ENCODE measurements around the gene VSIG10L2. TPM values are rescaled to one million over a fixed set of nuclear protein-coding genes. Genes with fewer than 3 reads are reported as not detected.

Gene VSIG10L2
- total RNA-seq, 2 donors from 2014 or later, result not detected

DNA sequence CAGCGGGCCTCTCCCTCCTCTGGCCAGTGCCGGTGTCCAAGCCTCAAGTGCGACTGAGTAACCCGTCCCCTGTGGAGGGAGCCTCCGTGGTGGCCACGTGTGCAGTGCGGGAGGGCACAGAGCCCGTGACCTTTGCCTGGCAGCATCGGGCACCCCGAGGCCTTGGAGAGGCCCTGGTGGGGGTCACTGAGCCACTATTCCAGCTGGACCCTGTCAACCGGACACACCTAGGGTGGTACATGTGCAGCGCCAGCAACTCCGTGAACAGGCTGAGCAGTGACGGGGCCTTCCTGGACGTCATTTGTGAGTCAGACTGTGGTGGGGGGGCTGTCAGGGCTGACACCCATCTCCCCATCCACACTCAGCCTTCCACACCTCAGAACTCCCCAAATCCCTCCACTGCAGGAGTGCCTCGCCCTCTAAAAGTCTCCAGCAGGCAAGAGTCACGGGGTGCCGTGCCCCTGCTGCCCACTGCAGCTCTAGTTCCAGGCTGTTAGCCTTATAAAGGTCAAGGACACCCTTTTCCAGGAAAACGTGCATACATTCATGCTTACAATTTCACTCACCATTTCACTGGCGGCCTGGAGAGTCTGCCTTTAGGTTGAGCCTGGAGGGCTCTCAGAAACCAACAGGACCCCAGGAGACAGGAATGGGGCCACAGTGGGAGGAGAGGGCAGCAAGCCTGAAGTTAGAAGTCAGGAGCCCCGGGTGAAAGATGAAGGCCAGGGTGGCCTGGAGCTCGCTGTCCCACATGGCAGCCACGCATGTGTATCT lies 2.6 kb downstream of the VSIG10L2 start:
- Mint-ChIP-seq H3K27me3 (peaks cover 6% of the 10 kb centered on the region), H3K9me3 (no peaks in the 10 kb centered on the region), H3K36me3 (ENCODE audit: low read depth) (no peaks in the 10 kb centered on the region), H3K4me1 (no peaks in the 10 kb centered on the region), H3K27ac (no peak overlapping the region), H3K4me3 (no peak overlapping the region)
- no peak for ATAC-seq (replicated peaks)

GRCh38 chr11:125949271-125950177 lies 3.7 kb downstream of the VSIG10L2 start:
- H3K4me3 Mint-ChIP-seq, result no peak overlapping the region
- no peak for ATAC-seq (replicated peaks)

DNA sequence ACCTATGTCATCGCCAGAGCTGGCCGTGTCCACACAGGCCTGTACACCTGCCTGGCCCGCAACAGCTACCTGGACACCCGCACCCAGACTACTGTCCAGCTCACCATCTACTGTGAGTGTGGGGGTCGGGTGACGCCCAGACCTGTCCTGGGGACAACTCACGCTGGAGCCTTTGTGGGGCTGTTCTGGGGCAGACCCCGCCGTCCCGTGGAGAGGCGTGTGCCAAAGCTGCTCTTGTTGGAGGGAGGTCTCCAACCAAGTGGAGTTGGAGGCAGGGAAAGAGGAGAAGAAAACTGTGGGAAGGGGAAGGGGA lies 4.3 kb downstream of the VSIG10L2 start:
- no peak overlapping the region for H3K27ac Mint-ChIP-seq
- H3K4me1 Mint-ChIP-seq, result no peaks in the 10 kb centered on the region

More at GRCh38 chr11:125949271-125950177, 3.7 kb downstream of the VSIG10L2 start:
- Mint-ChIP-seq H3K4me1 (no peaks in the 10 kb centered on the region), H3K9me3 (no peaks in the 10 kb centered on the region), H3K36me3 (ENCODE audit: low read depth) (no peaks in the 10 kb centered on the region), H3K27ac (no peak overlapping the region), H3K27me3 (peaks cover 6% of the 10 kb centered on the region)

GRCh38 chr11:125950696-125951651 lies 5.1 kb downstream of the VSIG10L2 start:
- ATAC-seq (replicated peaks), result no peak
- Mint-ChIP-seq H3K27me3 (peaks cover 6% of the 10 kb centered on the region), H3K9me3 (no peaks in the 10 kb centered on the region), H3K27ac (no peak overlapping the region), H3K36me3 (ENCODE audit: low read depth) (no peaks in the 10 kb centered on the region), H3K4me3 (no peak overlapping the region), H3K4me1 (no peaks in the 10 kb centered on the region)

More for the DNA sequence above, 4.3 kb downstream of the VSIG10L2 start:
- no peak for ATAC-seq (replicated peaks)
- peaks cover 6% of the 10 kb centered on the region for H3K27me3 Mint-ChIP-seq
- H3K36me3 Mint-ChIP-seq (ENCODE audit: low read depth), result no peaks in the 10 kb centered on the region
- no peaks in the 10 kb centered on the region for H3K9me3 Mint-ChIP-seq
- no peak overlapping the region for H3K4me3 Mint-ChIP-seq

DNA sequence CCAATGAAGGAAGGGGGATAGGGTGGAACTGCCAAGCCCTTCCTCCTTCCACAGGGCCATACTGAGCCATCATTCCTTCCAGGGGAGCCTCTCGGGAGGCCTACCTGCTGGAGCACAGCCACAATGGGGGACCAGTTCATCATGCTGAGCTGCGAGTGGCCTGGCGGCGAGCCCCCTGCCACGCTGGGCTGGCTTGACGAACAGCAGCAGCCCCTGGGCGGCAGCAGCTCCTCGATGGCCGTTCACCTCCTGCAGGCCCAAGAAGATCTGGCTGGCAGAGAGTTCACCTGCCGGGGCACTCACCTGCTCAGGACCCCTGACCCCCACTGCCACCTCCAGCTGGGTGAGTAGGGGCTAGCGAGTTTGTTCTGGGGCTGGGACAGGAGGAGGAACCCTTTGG lies 5.9 kb downstream of the VSIG10L2 start:
- no peak for ATAC-seq (replicated peaks)
- Mint-ChIP-seq H3K36me3 (ENCODE audit: low read depth) (no peaks in the 10 kb centered on the region), H3K9me3 (no peaks in the 10 kb centered on the region), H3K27ac (no peak overlapping the region), H3K4me1 (no peaks in the 10 kb centered on the region), H3K27me3 (peaks cover 6% of the 10 kb centered on the region), H3K4me3 (no peak overlapping the region)

DNA sequence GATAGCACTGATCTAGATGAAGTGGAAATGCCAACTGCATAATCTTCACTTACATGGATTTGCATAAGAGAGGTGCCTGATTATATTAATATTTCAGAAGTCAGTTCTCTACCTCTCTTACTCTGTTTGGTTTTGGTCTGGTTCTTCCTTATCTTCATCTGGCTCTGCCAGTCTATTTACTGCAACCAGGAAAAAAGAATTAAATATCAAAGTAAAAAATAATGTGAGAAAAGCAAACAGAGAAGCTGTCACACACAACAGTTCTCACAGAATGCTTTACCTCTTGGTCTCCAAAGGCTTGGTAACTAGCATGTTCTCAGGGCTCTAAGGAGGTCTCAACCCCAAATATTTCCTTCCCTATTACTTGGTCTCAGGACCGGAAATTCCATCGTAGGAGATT lies 6.7 kb downstream of the VSIG10L2 start:
- Mint-ChIP-seq H3K4me1 (peaks cover 1% of the 10 kb centered on the region), H3K9me3 (no peaks in the 10 kb centered on the region), H3K27me3 (peaks cover 6% of the 10 kb centered on the region), H3K4me3 (no peak overlapping the region), H3K27ac (no peak overlapping the region), H3K36me3 (ENCODE audit: low read depth) (no peaks in the 10 kb centered on the region)
- no peak for ATAC-seq (replicated peaks)

GRCh38 chr11:125952973-125953372 lies 7.1 kb downstream of the VSIG10L2 start:
- Mint-ChIP-seq H3K36me3 (ENCODE audit: low read depth) (no peaks in the 10 kb centered on the region), H3K27ac (no peak overlapping the region), H3K4me1 (peaks cover 5% of the 10 kb centered on the region), H3K27me3 (peaks cover 6% of the 10 kb centered on the region), H3K4me3 (no peak overlapping the region), H3K9me3 (no peaks in the 10 kb centered on the region)
- ATAC-seq (replicated peaks), result no peak

- Mint-ChIP-seq H3K27me3 (peaks cover 6% of the 10 kb centered on the region), H3K36me3 (ENCODE audit: low read depth) (no peaks in the 10 kb centered on the region), H3K4me3 (no peak overlapping the region), H3K27ac (no peak overlapping the region), H3K9me3 (no peaks in the 10 kb centered on the region), H3K4me1 (peaks cover 6% of the 10 kb centered on the region)
- no peak for ATAC-seq (replicated peaks)
These were observed 7.6 kb downstream of the VSIG10L2 start for GRCh38 chr11:125953401-125953935.

DNA sequence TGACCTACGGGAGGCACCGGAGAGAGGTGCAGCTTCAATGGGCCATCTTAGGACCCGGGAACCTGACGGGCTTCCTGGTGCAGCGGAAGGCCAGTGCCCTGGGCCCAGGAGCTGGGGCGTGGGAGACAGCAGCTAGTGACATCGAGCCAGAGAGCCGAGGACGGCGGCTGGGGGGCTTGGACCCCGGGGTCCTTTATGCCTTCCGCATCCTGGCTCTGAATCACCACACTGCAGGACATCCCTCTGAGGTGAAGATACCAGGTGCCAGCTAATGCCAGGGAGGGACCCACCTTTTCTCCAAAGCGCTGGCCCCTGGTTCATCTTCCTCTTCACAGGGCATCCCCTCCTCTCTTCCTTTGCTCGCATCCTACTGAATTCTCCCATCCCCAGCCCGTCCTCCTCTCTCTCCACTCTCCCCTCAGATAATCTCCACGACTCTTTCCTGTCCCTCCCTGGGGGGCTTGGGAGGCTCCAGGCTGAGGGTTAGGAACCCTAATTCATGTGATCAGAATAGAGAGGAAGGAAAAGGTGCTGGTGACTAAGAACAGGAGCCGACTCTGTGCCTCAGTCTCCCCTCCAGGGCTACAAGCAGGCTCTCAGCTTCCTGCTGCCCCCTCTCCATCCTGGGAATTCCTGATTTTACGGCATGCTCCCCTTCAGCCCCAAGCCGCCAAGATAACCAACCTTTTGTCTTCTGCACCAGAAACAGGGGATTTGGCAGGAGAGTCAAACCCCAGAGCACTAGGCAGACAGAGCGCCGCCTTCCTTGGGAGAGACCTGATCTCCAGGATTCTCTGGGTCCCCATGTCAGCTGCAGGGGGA lies 8.5 kb downstream of the VSIG10L2 start:
- Mint-ChIP-seq H3K27me3 (peaks cover 4% of the 10 kb centered on the region), H3K36me3 (ENCODE audit: low read depth) (no peaks in the 10 kb centered on the region), H3K9me3 (no peaks in the 10 kb centered on the region), H3K4me3 (no peak overlapping the region), H3K27ac (no peak overlapping the region), H3K4me1 (peaks cover 6% of the 10 kb centered on the region)
- no peak for ATAC-seq (replicated peaks)

DNA sequence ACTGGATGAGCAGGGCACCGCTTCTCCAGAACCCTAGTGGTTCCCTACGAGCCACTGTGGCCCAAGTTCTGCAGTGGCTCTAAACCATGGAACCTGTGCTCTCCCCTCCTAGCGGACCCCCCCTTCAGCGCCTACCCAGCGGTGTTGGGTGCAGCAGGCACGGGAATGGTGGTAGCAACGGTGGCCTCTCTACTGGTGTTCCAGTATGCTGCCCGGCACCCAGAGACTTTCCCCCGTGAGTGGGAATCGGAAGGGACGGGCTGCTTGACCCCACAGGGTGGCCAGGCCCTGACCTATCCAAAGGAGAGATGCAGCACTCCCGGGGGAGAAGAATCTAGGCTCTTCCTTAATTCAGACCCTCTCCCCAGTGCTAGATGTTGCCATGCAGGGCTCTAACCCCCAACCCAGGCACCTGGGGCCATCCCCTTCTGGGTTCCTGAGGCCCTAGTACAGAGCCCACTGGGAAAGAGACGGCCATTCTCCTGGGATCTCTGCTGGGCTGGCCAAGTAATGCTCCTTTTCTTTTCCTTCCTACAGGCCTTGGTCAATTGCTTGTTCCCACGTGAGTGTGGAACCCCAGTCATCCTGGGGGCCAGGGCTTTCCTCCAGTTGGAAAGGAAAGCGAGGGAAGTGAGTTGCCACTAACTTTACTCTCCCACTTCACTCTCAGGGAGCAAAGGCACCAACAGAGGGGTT lies 9.2 kb downstream of the VSIG10L2 start:
- Mint-ChIP-seq H3K27me3 (peaks cover 3% of the 10 kb centered on the region), H3K9me3 (no peaks in the 10 kb centered on the region), H3K4me3 (no peak overlapping the region), H3K27ac (no peak overlapping the region), H3K4me1 (peaks cover 6% of the 10 kb centered on the region), H3K36me3 (ENCODE audit: low read depth) (no peaks in the 10 kb centered on the region)
- ATAC-seq (replicated peaks), result no peak

- Mint-ChIP-seq H3K36me3 (ENCODE audit: low read depth) (no peaks in the 10 kb centered on the region), H3K4me3 (no peak overlapping the region), H3K27me3 (peaks cover 3% of the 10 kb centered on the region), H3K4me1 (peaks cover 6% of the 10 kb centered on the region), H3K9me3 (no peaks in the 10 kb centered on the region), H3K27ac (no peak overlapping the region)
- ATAC-seq (replicated peaks), result no peak
These were observed 10.0 kb downstream of the VSIG10L2 start for GRCh38 chr11:125955856-125956255.

GRCh38 chr11:125956391-125957134 lies 10.7 kb downstream of the VSIG10L2 start:
- no peaks in the 10 kb centered on the region for H3K27me3 Mint-ChIP-seq
- H3K4me3 Mint-ChIP-seq, result no peak overlapping the region
- no peaks in the 10 kb centered on the region for H3K9me3 Mint-ChIP-seq
- ATAC-seq (replicated peaks), result no peak
- H3K36me3 Mint-ChIP-seq (ENCODE audit: low read depth), result no peaks in the 10 kb centered on the region
- H3K27ac Mint-ChIP-seq, result no peak overlapping the region
- H3K4me1 Mint-ChIP-seq, result peaks cover 6% of the 10 kb centered on the region
